ENCODE measurements around the gene HOXD11.

Gene HOXD11

DNA sequence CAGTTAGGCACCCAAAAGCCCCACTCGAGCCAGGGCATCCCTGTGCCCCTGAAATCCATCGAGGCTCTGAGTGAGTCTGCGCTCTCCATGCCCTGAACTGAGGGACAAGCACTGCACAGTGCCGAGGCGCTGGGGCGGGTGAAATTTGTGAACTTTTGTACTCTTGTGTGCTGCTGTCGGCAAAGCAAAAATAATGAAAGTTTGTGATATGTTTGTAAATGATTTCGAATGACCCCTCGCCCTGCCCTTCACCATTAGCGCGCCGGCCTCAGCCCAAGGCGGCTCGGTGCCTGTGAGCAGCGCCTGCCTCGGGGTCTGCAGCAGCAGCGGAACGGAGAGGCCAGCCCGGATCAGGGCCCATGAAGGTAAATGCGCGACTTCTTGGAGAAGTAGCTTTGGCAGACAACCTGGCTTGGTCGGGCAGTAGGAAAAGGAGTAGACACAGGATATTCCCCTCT lies 42.4 kb downstream of the HOXD11 start:
- no peak for DNase-seq (ENCODE audit: low spot score)

- no peak for DNase-seq (ENCODE audit: low spot score)
These were observed 43.0 kb downstream of the HOXD11 start for GRCh38 chr2:176149939-176150583.

- DNase-seq (ENCODE audit: low spot score) = no peak
These were observed 43.7 kb downstream of the HOXD11 start for GRCh38 chr2:176150584-176151441.

DNA sequence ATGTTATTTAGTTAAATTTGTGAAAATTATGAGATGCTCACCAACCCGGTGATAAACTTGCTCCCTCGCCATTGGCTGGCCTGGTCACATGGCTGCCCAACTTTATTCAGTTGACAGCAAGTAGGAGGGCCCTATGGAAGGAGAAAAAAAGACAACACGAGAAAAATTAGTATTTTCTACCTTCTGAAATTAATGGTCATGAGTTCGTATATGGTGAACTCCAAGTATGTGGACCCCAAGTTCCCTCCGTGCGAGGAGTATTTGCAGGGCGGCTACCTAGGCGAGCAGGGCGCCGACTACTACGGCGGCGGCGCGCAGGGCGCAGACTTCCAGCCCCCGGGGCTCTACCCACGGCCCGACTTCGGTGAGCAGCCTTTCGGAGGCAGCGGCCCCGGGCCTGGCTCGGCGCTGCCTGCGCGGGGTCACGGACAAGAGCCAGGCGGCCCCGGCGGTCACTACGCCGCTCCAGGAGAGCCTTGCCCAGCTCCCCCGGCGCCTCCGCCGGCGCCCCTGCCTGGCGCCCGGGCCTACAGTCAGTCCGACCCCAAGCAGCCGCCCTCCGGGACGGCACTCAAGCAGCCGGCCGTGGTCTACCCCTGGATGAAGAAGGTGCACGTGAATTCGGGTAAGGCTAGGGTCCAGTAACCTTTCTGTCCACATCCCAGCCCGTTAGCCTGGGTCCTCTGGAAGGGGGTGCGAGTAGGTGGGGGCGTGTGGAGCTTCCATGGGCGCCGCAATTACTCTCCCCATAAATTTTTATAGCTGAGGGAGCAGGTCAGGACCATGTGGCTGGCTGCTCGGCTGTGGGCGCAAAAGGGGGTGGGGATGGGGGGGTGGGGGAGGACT lies 44.6 kb downstream of the HOXD11 start, which contains the start of gene HOXD4:
Gene HOXD4, plus strand, starts transcription at position 109 of the 846 bp plus-strand sequence. Its CDS starts 84 bp downstream, at position 193.
- no peak for DNase-seq (ENCODE audit: low spot score)

DNA sequence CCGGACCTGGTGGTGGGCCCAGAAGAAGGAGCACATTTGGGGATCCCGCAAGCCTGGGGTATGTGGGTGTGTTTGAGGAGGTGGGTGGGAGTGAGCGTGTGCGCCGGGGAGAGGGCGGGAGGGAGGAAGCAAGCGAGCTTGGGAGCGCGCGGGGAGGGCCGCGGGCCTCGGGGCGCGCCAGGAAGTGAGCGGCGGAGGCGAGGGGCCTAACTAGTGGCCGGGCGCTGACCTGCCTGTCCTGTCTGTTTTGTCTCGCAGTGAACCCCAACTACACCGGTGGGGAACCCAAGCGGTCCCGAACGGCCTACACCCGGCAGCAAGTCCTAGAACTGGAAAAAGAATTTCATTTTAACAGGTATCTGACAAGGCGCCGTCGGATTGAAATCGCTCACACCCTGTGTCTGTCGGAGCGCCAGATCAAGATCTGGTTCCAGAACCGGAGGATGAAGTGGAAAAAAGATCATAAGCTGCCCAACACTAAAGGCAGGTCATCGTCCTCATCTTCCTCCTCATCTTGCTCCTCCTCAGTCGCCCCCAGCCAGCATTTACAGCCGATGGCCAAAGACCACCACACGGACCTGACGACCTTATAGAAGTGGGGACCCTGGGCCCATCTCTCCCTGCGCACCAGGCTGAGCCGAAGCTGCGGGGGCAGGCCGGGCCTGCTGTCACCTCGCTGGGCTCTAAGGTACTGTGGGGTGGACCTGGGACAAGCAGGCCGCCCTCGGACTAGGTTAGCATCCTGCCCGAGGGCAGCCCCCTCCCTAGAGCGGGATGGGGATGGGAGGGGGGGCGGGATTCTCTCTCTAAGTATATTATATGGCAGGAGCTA lies 45.5 kb downstream of the HOXD11 start:
- DNase-seq (ENCODE audit: low spot score) = no peak

DNA sequence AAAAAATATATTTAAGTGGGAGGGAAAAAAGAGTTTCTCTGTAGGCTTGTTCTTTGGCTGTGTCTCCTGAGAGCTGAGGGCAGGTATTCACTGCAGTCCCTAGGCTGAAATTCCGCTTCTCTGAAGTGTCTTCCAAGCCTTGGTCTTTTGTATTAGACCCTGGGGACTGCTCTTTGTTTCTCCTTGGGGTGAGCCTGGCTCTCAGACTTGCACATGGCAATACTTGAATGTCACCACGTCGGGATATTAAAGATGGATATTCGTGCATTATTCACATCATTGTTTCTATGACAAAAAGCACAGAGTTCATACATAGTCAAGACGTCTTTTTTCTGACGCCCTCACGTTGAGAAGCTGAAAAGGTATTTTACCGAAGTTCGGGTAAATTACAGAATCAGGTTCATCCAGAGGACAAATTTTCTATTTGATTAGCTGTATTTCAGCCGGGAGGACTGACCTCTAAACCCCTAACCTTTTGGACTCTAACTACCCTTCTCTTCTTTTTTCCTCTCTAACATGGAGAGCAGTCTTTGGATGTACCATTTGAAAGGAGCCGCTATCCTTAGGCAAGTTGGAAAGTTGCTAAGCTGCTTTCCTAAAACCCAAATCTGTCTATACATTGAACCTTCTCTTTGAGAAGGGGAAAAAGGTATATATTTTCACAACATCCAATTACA lies 47.6 kb downstream of the HOXD11 start:
- DNase-seq (ENCODE audit: low spot score) = no peak

GRCh38 chr2:176155356-176156044 lies 48.4 kb downstream of the HOXD11 start:
- no peak for DNase-seq (ENCODE audit: low spot score)

GRCh38 chr2:176156301-176156806 lies 49.3 kb downstream of the HOXD11 start:
- no peak for DNase-seq (ENCODE audit: low spot score)

DNA sequence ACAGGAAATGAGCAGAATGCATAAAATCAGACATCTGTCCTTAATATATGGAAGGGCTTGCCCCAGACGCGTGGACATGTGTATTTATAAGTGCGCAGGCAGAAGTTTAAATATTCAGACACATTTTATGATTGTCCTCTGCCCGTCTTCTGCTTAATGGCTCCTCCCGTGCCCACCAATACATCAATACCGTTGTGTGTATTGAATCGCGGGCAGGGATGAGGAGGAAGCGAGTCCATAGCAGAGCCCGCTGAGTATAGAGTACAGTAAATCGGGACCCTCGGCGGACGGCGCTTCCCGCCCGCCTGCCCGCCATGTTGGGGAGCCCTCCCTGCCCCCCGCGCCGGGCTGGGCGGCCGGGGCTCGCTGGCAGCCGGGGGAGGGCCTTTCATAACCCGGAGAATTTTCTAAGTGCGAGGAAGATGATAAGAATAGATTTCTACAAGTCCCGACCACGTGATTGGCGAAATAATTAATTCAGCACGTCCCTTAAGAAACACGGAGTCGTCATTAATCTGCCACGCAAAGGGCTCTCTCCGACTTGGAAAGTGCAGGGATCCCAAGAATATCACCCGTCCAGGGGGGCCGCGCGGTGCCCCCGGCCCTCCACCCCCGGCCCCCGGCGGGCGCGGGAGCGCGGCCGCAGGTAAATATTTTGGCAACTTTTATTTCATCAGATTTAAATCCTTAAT lies 49.9 kb downstream of the HOXD11 start, which contains the start of gene HOXD3:
Gene HOXD3, plus strand, starts transcription at position 501 of the 692 bp plus-strand sequence. CDS start 11,808 bp downstream, outside the sequence.
- DNase-seq (ENCODE audit: low spot score) = no peak

DNA sequence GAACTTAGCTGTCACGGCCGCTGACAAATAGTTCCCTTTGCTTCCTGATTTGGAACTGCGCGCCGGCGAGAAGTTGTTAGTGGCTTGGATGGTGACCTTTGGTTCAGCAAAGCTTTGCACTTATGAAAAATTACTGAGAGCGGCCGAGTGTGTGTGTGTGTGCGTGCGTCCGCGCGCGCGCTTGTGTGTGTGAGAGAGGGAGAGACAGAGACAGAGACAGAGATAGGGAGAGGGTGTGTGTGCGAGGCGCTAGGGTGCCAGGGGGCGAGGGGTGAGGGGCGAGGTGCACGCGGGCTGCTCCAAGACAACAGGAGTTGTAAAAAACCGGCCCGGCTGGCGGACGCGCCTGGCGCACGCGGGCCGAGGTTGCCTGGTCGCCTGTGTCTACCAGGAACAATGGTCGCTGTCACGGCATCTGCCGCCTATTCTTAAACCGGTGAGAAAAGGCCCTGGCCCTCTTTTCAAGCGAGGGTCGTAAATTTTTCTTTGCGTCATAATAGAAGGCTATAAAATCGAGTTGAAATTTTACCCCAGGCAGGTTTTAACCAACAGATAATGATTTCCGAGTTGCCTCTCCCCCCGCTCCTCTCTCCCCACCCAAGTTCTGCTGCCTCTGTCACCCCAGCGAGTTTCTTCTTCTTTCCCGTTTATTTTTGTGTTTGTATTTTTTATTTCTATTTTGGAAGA lies 50.6 kb downstream of the HOXD11 start:
- DNase-seq (ENCODE audit: low spot score) = no peak

- DNase-seq (ENCODE audit: low spot score) = no peak
These were observed 51.1 kb downstream of the HOXD11 start for GRCh38 chr2:176158186-176158591.

GRCh38 chr2:176158855-176159662 lies 52.0 kb downstream of the HOXD11 start:
- no peak for DNase-seq (ENCODE audit: low spot score)

All from hematopoietic multipotent progenitor cell treated with erythropoietin and hydrocortisone succinate and interleukin-3 and kit ligand, for 17 days (in vitro differentiated cells).